HG02970 (cell line): ENCODE results near the gene RPL37.
"Not testable (repeated sequence)": the region's sequence is repeated elsewhere in the genome, so short reads cannot be mapped to it uniquely, and the experiment has no call there.

Experiments
- ATAC-seq: cut with Tn5 transposase; IDR thresholded peaks from one replicate; pipeline ENCODE4 v1.9.1; 2021; ENCODE audit warnings: mild to moderate bottlenecking, moderate library complexity, moderate number of reproducible peaks; ENCODE audit not compliant: unreplicated experiment, low FRiP score

The RPL37 gene

GRCh38 chr5:40834391-40834848 is 602 bp downstream of the RPL37 start:
- ATAC-seq: no peak

- no peak for ATAC-seq
Observed at GRCh38 chr5:40833712-40834229, 1.3 kb downstream of the RPL37 start.

GRCh38 chr5:40832345-40832744 is 2.7 kb downstream of the RPL37 start:
- ATAC-seq: no peak

GRCh38 chr5:40831346-40832210 is 3.4 kb downstream of the RPL37 start:
- ATAC-seq: no peak

- ATAC-seq: no peak
Observed at GRCh38 chr5:40829748-40830533, 5.1 kb downstream of the RPL37 start.

- ATAC-seq: no peak
Observed at GRCh38 chr5:40828690-40829661, 6.0 kb downstream of the RPL37 start.

- no peak for ATAC-seq
Observed at GRCh38 chr5:40828021-40828631, 6.9 kb downstream of the RPL37 start.

- no peak for ATAC-seq
Observed at GRCh38 chr5:40827188-40827977, 7.6 kb downstream of the RPL37 start.

- ATAC-seq: no peak
Observed at GRCh38 chr5:40826489-40827187, 8.4 kb downstream of the RPL37 start.

GRCh38 chr5:40825461-40826043 is 9.5 kb downstream of the RPL37 start:
- not testable (repeated sequence) for ATAC-seq

GRCh38 chr5:40823459-40823858 is 11.6 kb downstream of the RPL37 start:
- no peak for ATAC-seq

GRCh38 chr5:40813698-40814281 is 21.2 kb downstream of the RPL37 start:
- ATAC-seq: no peak

GRCh38 chr5:40812125-40812524 is 22.9 kb downstream of the RPL37 start:
- no peak for ATAC-seq

GRCh38 chr5:40801771-40802562 is 33.1 kb downstream of the RPL37 start:
- no peak for ATAC-seq

- no peak for ATAC-seq
Observed at GRCh38 chr5:40799258-40799657, 35.8 kb downstream of the RPL37 start.

- ATAC-seq: no peak
Observed at GRCh38 chr5:40798801-40799210, 36.2 kb downstream of the RPL37 start.
